GM21526 (cell line): ENCODE measurements around the gene WDR46.
A peak's percentile ranks its signal among the peaks of the same experiment; 100 is the strongest.
"Not testable (repeated sequence)": the region's sequence is repeated elsewhere in the genome, so short reads cannot be mapped to it uniquely, and the experiment has no call there.

ENCODE experiments used
- ATAC-seq: cut with Tn5 transposase; IDR thresholded peaks from one replicate; pipeline ENCODE4 v1.9.1; 2021; ENCODE audit warnings: moderate library complexity; ENCODE audit not compliant: unreplicated experiment, low FRiP score

Gene WDR46

GRCh38 chr6:33271468-33272274 lies 17.4 kb downstream of the WDR46 start, which contains the start of the genes RPS18 and VPS52:
TSS of gene RPS18 (plus strand) at chr6:33272075. CDS start at chr6:33272120, 45 bp downstream.
TSS of gene VPS52 (minus strand) at chr6:33271876. CDS start at chr6:33271675, 201 bp downstream.
- ATAC-seq = peak; percentile 52

GRCh38 chr6:33271117-33271467 lies 17.9 kb downstream of the WDR46 start:
- peak; percentile 1 for ATAC-seq

- no peak for ATAC-seq
These were observed 25.0 kb downstream of the WDR46 start for GRCh38 chr6:33264015-33264414.

- ATAC-seq = not testable (repeated sequence)
These were observed 26.5 kb downstream of the WDR46 start for GRCh38 chr6:33262490-33262889.

GRCh38 chr6:33259032-33259431 lies 30.0 kb downstream of the WDR46 start:
- no peak for ATAC-seq

DNA sequence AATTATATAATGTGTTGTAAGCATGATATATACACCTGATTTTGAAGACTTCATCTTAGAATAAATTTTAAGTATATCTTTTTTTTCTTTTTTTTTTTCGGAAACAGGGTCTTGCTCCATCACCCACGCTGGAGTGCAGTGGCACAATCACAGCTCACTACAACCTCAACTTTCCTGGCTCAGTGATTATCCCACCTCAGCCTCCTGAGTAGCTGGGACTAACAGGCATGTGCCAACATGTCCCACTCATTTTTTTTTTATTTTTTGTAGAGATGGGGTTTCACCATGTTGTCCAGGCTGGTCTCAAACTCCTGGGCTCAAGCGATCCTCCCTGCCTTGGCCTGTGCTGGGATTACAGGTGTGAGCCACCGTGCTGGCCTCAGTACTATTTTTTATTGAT lies 34.4 kb downstream of the WDR46 start:
- no peak for ATAC-seq

DNA sequence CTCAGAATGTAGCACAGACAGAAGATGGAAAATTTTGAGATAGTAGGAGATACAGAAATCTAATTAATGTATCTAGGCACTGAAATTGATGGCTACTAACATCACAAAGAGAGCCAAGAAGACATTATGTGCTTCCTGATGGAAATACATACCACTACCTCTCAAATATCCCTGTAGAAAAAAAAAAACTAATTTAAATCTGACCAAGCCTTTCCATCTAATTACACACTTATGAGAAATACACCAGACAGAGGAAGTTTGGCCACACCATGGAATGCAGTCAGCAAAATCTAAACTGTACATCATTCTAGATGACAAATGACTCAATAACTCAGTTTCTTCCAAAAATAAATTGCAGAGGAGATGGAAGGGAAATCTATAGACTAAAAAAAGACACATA lies 36.3 kb downstream of the WDR46 start:
- ATAC-seq = no peak

- ATAC-seq = no peak
These were observed 37.5 kb downstream of the WDR46 start for GRCh38 chr6:33251395-33252012.

DNA sequence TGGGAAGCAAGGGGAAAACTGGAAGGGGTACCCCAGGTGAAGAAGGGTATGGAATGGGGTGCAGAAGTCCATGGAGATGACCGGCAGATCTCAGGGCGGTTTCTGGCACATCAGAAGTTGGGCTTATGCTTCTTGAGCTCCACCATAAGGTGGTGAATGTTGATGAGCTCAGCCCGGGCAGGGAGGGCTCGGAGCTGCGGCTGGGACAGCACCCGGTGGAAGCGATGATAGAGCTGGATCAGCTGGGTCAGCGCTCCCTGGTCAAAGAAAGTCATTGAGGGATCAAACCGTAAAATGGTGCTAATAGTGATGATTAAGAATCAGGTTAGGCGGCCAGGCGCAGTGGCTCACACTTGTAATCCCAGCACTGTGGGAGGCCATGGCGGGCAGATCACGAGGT lies 38.3 kb downstream of the WDR46 start:
- no peak for ATAC-seq

DNA sequence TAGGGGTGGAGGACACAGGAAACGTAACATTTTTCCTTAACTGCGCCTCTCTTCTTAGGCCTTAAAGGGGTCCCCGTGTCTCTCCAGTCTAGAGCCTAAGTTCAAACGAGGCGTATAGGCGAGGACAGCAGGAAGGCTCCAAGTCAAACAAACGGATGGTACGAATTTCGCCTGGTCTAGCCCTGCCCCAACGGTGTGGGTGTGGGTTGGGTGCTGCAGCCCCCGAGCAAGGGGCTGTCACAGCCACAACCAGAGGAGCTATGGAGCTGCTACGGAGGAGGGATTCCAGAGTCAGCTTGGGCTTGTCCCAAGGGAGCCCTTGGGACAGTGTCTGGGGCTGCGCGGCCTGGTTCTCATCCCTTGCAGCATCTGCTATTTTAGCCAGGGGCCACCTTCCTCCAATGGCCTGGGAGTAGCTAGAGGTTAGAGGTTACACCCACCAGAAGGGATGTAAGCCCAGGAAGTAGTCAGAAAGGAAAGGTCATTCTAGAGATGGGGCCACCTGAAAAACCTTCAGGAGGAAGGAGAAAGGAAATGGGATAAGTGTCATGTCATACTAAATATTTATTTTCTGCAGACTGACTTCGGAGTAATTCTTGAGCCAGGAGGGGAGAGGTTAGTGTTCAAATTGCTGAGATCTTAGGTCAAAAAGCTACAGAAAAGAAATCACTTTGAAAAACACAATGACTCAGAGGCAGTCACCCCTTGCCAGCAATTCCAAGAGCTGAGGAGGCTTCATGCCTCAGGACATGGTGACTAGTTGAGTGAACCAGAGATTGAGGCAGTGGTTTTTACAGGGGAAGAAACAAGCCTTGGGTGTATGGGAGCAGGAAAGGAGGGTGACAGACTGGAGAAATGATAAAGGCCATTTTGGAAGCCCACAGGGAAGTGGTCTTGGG lies 39.1 kb downstream of the WDR46 start:
- peak; percentile 4 for ATAC-seq

- ATAC-seq = peak; percentile 81
These were observed 39.9 kb downstream of the WDR46 start for GRCh38 chr6:33248932-33249731.

DNA sequence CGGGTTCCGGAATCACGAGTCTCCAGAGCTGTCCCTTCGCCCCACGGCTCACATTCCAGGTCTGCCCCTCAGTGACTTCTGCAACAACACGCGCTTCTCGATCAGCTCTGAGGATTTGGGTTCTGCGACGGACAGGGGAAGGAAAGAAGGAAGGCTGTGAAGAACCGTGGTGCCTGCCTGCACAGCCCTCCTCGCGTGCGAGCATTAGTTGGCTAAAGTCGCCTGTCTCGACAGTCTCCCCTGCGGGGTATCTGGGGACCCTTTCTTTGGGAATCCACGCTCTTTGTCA lies 40.5 kb downstream of the WDR46 start:
- ATAC-seq = peak; percentile 5

GRCh38 chr6:33247977-33248642 lies 40.9 kb downstream of the WDR46 start:
- peak; percentile 41 for ATAC-seq

DNA sequence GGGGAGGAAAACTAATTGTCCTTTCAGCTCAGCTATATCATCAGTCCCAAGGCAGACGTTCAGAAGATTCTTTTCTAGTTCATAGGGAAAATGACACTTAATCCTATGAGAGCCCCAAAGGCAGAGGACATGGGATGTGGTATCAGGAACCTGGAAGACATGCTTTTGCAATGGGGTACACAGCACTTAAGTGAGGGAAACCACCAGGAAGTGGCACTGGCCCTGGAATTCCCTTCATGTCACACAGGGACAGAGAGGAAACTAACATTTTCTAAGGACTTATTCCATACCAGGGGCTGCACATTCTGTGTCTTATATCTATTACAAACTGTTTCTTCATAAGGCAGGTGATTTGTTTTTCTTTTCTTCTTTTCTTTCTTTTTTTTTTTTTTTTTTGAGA lies 45.6 kb downstream of the WDR46 start:
- ATAC-seq = no peak

GRCh38 chr6:33241968-33242367 lies 47.1 kb downstream of the WDR46 start:
- ATAC-seq = no peak

- no peak for ATAC-seq
These were observed 51.3 kb downstream of the WDR46 start for GRCh38 chr6:33237741-33238140.

DNA sequence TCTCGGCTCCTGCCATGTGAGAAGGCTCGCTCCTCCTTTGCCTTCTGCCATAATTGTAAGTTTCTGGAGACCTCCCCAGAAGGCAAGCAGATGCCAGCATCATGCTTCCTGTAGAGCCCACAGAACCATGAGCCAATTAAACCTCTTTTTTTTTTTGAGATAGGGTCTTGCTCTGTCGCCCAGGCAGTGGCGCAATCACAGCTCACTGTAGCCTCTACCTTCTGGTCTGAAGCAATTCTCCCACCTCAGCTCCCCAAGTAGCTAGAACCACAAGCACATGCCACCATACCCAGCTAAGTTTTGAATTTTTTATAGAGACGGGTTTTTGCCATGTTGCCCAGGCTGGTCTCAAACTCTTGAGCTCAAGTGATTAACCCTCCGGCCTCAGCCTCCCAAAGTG lies 52.2 kb downstream of the WDR46 start:
- ATAC-seq = no peak

DNA sequence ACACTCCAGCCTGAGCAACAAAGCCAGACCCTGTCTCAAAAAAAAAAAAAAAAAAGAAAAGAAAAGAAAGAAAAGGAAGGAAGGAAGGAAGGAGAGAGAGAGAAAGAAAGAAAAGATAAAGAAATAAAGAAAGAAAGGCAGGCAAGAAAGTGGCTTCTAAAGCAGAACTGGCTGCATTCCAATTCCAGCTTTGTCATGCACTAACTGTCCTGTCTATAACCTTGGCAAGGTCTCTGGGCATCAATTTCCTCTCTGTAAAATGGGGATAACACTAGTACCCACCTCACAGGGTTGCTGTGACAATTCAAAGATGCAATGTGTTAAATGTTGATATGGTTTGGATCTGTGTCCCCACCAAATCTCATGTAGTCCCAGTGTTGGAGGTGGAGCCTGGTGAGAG lies 52.7 kb downstream of the WDR46 start:
- ATAC-seq = no peak

- ATAC-seq = no peak
These were observed 53.8 kb downstream of the WDR46 start for GRCh38 chr6:33235221-33235634.
